Urothelium cell line (cell line): Measurements from ENCODE around the gene MGAT4B.
"Not testable (repeated sequence)": the region's sequence is repeated elsewhere in the genome, so short reads cannot be mapped to it uniquely, and the experiment has no call there.

Experiments used
- DNase-seq: peaks from one replicate; pipeline ENCODE4 v3.0.0; 2011; ENCODE audit warnings: low spot score, mixed read lengths
- FAIRE-seq: peaks from 2 replicates; lab custom pipeline; 2011; peaks lifted over from hg19 to GRCh38; lab: Jason Lieb, UNC

The MGAT4B gene

DNA sequence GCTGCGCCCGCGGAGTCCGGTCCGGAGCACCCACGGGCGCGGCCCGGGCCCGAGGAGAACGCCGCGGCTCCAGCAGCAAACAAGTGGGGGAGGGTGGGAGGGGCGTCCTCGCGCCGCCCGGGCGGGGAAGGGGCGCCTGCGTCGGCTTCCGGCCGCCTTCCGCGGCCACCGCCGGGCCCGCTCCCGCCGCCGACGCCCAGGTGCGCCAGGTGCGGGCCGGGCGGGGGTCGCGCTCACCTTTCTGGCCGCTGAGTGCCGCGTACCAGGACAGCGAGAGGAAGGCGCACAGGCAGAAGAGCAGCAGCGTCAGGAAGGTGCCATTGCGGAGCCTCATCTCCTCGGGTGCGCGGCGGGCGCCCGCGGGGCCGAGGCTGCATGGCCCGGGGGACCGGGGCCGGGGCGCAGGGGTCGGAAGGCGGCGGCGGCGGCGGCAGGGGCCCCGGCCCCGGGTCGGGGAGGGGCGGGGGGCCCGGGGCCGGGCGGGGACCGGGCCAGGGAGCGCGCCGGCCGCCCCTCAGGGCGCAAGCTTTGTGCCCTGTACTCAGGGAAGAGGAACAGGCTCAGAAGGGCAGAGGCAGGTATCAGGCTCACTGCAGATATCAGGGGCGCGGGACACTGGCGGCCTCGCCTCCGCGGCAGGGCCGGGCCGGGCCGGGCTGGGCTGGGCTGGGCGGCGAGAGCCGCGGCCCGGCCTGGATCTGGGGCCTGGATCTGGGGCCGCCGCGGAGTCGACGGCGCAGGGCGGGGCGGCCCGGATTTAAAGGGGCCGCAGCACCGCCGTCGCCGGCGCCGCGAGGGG lies at the start of gene MGAT4B:
Gene MGAT4B, minus strand, starts transcription at position 617 of the 799 bp plus-strand sequence. Its CDS starts 283 bp downstream, at position 334.
- FAIRE-seq: no peak
- peak; percentile 87 for DNase-seq

DNA sequence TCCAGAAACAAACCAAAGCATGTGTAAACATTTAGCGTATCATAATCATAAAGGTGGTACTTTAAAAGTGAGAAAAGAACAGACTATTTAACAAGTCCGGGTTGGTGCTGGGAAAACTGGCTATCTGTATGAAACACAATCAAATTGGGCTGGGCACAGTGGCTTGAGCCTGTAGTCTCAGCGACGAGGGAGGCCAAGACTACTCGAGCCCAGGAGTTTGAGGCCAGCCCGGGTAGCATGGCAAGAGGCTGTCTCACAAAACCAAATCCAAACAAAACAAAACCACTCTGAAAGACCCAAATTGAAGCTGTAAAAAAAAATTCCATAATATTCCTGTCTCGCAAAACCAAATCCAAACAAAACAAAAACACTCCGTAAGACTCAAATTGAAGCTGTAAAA lies 47.7 kb upstream of the MGAT4B start:
- FAIRE-seq (no peak), DNase-seq (no peak)

DNA sequence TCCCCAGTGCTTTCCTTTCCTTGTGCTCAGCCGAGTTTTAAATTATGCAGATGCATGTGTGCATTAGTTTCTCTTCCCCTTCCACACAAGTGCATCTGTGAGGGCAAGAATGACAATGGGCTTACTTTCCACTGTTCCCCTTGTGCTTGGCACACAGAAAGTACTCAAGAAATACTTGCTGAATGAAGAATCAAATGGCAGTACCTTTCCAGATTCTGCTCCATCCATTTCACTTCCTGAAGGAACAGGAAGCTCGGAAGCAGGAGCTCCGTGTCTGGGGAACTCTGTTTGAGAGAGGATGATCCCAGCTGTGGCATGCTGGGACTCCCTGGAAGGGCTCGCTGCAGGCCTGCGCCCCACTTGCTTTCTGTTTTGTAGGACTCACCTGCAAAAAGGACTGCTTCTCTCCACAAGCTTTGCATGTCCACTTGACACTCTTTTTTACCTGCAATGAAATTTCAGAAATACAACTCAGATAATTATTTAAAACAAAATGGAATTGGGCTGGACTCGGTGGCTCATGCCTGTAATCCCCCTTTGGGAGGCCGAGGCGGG lies 46.4 kb upstream of the MGAT4B start:
- DNase-seq (no peak), FAIRE-seq (no peak)

DNA sequence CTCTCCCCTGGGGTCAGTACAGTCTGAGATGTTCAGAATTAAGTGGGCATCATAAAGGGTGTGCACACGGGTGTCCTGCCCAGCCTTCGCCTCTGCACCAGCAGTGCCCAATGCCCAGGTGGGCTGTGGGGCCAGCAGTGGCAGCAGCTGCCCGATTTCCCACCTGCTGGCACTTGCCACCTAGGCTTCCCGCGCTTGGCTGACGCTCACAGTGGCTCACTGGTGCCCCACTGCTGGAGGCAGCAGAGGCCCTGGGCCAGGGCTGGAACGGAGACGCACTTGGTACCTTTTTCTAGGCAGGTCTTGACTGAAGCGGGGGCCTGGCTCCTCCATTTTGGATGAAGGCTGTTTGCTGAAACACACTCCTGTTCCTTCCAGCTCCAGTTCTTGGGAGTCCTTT lies 35.0 kb upstream of the MGAT4B start:
- DNase-seq: no peak
- no peak for FAIRE-seq

DNA sequence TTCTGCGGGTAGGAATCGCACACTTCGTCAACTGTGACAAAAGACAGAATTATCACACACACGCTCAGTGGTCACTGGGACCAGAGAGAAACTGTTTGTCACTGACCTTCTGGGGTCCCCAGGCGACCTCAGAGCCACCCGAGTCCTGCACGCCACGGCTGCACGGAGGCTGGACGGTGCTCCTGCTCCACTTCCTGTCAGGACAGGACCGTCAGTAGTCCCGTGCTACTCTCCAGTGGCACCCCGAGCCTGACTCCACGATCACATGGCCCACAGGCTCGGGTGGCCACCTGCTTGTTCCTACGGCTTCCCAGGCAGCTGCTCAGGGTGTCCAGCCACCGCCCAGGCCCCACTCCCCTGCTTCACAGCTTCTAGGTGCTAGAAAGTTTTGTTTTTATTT lies 34.1 kb upstream of the MGAT4B start:
- no peak for FAIRE-seq
- no peak for DNase-seq

DNA sequence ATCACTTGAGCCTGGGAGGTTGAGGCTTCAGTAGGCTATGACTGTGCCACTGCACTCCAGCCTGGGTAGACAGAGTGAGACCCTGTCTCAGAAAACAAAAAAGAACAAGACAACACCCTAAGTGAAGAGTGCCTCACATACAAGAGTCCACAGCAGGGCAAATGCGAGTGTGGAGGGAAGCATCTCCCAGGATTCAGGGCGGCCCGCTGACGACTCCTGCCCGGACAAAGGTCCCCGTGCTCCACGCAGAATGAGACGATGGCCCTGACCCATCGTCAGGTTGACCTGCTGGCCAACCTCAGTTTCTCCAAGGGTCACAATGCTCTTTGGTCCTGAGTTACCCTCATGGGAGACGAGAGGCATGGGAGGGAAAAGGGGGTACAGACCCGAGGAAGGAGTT lies 33.7 kb upstream of the MGAT4B start:
- FAIRE-seq (no peak), DNase-seq (no peak)

DNA sequence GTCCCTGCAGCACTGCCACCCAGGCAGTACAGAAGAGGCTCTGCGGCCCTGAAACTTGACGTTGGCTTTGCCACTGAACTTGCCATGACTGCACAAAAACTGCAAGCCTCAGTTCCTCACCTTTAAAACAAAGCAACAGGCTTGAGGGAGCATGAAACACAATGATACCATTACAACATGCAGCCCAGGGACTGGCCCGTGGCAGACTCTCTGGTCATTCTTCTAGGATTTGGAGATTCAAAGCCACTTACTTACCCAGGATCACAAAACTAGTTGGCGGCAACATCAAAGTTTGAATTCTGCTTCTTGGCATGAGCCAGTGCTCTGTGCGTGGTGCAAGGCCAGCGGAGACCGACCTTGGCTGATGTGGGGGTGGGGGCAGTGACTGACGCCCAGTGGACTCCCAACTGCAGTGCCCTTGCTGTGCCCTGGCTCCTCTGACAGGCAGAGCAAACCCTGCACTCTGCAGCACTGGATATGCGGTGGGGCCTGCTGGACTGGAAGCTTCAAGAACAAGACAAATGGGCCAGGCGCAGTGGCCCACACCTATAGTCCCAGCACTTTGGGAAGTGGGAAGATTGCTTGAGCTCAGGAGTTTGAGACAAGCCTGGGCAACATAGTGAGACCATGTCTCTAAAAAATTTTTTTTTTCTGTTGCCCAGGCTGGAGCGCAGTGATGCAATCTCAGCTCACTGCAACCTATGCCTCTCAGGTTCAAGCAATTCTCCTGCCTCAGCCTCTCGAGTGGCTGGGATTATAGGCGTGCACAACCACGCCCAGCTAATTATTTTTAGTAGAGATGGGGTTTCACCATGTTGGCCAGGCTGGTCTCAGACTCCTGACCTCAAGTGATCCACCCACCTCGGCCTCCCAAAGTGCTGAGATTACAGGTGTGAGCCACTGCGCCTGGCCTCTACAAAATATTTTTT lies 32.9 kb upstream of the MGAT4B start:
- DNase-seq (no peak), FAIRE-seq (no peak)

DNA sequence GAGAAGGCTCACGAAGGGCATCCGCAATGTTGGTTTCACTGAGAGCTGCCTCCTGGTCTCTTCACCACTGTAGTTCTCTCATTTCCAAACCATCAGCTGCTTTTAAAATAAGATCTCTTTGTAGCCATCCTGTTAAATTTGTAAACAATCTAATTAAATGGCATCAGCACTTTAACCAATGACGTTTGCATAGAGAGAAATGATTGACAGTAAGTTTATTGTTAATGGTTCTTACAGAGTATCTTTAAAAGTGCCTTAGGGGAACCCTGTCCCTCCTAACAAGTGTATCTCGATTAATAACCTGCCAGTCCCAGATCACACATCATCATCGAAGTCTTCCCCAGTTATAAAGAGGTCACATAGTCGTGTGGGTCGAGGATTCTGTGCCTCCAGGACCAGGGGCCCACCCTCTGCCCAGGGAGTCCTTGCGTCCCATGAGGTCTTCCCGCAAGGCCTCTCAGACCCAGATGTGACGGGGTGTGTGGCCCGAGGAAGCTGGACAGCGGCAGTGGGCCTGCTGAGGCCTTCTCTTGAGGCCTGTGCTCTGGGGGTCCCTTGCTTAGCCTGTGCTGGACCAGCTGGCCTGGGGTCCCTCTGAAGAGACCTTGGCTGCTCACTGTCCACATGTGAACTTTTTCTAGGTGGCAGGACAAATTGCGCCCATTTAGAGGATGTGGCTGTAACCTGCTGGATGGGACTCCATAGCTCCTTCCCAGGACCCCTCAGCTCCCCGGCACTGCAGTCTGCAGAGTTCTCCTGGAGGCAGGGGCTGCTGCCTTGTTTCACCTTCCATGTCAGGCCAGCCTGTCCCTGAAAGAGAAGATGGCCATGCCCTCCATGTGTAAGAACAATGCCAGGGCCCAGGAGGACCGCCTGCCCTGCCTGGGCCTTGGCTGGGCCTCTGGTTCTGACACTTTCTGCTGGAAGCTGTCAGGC lies 30.7 kb upstream of the MGAT4B start:
- FAIRE-seq (no peak), DNase-seq (no peak)

DNA sequence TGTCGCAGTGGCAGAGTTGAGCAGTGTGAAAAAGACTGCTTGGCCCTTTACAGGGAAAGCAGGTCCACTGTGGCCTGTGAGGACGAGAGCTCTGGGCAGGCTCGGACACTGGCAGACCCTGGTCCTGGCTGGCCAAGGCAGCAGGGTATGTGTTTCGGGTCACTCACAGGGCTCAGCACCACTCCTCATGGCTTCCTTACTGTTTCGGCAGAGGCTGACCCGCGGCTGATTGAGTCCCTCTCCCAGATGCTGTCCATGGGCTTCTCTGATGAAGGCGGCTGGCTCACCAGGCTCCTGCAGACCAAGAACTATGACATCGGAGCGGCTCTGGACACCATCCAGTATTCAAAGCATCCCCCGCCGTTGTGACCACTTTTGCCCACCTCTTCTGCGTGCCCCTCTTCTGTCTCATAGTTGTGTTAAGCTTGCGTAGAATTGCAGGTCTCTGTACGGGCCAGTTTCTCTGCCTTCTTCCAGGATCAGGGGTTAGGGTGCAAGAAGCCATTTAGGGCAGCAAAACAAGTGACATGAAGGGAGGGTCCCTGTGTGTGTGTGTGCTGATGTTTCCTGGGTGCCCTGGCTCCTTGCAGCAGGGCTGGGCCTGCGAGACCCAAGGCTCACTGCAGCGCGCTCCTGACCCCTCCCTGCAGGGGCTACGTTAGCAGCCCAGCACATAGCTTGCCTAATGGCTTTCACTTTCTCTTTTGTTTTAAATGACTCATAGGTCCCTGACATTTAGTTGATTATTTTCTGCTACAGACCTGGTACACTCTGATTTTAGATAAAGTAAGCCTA lies 29.8 kb upstream of the MGAT4B start:
- no peak for DNase-seq
- FAIRE-seq: no peak

DNA sequence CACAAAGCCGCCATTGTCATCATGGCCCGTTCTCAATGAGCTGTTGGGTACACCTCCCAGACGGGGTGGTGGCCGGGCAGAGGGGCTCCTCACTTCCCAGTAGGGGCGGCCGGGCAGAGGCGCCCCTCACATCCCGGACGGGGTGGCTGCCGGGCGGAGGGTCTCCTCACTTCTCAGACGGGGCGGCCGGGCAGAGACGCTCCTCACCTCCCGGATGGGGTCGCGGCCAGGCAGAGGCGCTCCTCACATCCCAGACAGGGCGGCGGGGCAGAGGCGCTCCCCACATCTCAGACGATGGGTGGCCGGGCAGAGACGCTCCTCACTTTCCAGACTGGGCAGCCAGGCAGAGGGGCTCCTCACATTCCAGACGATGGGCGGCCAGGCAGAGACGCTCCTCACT lies 28.2 kb upstream of the MGAT4B start:
- not testable (repeated sequence) for DNase-seq, FAIRE-seq

DNA sequence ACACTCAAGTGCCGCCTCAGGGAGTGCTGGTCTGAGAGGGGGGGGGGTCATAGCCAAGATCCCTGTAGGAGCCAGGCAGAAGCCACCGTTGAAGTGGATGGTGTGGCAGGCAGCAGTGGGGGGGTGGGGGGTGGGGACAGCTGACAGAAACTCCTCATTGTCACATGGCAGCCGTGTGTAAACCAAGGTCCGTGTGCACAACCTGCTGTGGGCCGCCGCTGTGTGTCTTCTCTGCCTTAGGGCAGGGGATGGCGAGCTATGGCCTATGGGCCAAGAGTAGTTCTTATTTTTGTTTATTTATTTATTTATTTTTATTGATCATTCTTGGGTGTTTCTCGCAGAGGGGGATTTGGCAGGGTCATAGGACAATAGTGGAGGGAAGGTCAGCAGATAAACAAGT lies 27.5 kb upstream of the MGAT4B start:
- FAIRE-seq (no peak), DNase-seq (no peak)

DNA sequence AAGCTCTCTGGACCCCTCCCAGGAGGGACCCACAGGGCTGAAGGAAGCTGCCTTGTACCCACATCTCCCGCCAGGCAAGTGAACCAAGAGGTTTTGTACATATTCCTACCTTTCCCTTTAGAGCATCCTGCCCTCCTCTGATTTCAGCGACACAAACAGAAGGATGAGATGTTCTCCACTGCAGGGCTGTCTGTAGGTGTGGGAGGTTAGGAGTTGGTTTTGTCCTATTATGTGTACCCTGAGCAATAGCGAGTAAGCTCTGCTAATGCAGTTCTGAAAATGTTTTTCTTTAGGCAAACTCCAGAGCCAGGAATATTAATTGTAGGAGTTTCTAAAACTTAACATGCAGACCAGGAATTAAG lies 27.0 kb upstream of the MGAT4B start:
- no peak for DNase-seq
- no peak for FAIRE-seq

DNA sequence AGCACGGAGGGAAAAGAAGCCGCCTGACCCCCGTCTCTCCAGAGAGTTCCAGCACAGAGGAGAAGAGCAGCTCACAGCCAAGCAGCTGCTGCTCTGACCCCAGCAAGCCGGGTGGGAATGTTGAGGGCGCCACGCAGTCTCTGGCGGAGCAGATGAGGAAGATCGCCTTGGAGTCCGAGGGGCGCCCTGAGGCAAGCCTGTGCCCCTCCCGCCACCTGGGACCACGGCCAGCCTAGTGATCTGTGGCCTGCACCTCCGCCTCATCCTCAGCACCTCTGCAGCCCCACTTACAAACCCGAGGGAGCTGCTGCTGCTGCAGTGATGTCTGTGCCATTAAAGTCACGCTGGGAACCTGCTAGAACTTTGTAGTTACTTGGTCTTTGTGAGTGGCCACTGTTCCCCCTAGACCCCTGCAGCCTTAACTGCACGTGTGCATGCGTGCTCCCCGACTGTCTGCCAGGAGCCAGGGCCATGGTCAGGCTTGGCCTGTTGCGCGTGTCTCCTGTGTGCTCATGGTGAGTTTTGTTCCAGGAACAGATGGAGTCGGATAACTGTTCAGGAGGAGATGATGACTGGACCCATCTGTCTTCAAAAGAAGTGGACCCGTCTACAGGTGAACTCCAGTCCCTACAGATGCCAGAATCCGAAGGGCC lies 26.5 kb upstream of the MGAT4B start:
- FAIRE-seq: no peak
- no peak for DNase-seq

DNA sequence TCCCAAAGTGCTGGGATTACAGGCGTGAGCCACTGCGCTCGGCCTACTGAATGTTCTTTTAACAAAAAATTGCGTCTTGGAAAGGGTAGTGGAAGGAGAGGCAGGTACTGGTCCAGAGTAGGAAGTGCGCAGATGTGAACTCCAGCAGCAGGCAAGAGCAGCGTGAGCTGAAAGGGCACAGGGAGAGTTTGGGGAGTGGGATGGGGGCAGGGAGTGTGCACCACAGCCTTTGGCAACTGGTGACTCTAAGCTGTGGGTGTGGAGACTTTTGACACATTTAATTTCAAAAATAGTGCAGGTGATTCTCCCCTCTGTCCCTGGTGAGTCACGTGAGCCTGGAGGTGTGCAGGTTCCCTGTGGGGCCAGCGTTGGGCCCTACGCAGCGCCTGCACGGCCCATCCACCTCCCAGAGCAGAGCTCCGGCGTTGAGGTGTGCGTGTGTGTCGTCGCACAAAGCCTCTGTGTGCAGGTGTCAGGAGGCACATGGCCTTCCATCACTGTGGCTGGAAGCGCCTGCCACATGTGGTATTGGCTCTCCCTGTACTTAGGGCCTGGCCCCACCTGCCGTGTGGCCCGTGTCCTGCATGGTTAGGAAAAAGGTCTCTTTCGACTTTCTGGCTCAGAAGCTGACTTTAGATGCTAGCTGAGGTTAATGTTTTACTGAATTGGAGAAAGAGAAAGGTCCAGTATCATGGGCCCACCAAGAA lies 25.5 kb upstream of the MGAT4B start:
- FAIRE-seq: no peak
- DNase-seq: no peak

DNA sequence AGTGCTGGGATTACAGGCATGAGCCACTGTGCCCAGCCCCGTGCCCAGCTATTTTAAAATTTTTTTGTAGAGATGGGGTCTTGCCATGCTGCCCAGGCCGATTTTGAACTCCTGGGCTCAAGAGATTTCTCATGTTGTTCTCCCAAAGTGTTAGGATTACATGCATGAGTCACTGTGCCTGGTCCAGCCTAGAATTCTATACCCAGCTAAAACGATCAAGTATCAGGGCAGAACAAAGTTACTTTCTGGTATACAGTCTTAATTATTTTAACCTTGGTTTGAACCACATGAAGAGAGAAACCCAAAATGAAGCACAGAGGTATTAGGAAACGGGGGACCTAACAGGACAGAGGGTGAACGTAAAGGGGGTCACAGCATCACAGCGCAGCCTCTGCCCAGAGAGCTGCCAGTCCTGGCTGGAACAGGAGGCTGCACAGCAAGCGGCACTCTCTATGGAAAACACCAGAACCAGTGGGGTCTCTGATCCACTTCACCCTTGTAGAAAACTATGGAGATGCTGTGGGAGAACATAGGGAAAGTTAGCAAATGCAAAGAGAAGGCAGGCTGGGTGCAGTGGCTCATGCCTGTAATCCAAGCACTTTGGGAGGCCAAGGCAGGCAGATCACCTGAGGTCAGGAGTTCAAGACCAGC lies 24.3 kb upstream of the MGAT4B start:
- no peak for FAIRE-seq
- DNase-seq: no peak

DNA sequence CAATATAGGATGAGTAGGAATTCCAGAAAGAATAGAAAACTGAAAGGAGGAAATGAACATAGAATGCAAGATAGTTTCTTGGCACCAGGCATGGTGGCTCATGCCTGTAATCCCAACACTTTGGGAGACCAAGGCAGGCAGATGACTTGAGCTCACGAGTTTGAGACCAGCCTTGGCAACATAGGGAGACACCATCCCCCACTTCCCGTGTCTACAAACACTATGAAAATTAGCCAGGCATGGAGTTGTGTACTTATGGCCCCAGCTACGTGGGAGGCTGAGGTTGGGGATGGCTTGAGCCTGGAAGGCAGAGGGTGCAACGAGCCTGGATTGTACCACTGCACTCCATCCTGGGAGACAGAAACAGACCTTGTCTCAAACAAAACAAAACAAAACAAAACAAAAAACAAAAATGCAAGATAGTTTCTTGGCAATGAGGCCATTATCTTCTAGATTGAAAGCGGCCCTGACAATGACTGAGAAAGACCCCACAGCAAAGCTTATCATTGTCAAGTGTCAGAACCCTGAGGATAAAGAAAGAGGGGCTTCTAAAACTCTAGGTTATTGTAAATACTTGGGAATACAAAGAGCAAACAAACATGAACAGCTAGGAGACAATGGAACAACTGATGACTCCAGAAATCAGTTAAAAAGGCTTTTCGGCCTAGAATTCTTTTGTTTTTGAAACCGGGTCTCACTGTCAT lies 23.2 kb upstream of the MGAT4B start:
- FAIRE-seq (no peak), DNase-seq (no peak)

DNA sequence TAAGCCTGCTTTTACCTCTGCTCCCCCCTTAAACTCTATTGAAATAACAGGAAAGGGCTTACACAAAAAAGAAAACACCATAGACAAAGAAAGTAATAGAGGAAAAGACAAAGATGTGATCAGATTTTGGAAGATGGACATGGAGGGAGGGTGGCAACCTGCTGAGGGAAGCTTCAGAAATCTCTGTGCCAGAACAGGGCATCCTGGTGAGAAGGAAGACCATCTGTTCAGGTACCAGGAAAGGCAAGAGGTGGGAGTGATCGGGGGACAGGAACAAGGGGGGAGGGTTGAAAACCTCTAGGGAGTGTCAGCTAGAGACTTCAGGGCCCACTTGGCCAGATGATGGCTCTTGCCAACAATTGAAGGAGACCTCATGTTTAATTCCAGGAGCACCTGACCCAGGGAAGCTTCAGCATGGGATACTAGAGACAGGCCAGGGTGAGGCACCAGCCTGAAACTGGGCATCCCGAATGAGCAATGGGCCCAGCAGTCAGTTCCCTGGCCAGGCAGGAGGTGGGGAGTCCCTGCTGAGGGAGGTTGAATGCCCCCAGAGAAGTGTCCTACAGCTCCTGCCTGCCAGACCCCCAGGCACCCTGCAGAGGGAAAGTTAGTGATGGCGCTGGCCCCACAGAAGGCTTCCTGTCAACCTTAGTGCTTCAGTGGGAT lies 22.2 kb upstream of the MGAT4B start:
- DNase-seq (no peak), FAIRE-seq (no peak)
